Endothelial cell of umbilical vein (primary cell): ENCODE data around the gene GPR4. TPM values are rescaled to one million over a fixed set of nuclear protein-coding genes. Genes with fewer than 3 reads are reported as not detected.
A peak's percentile ranks its signal among the peaks of the same experiment; 100 is the strongest.

Experiments used
- BruUV-seq: library from RNA; stranded (reverse); fragments of 400-500 nt; replicated peaks from 2 replicates; lab custom pipeline; 2021; lab: Mats Ljungman, UMichigan
- CTCF ChIA-PET: fragments of 300-600, 350-600 bp; sonication (Branson Sonifier 250); formaldehyde crosslinking; loops from one replicate; lab custom pipeline; 2021; ENCODE audit warnings: antibody characterized with exemption, inconsistent platforms; lab: Charles Lee
- POLR2A ChIA-PET: fragments of 300-600, 350-600 bp; sonication (Branson Sonifier 250); formaldehyde crosslinking; loops from one replicate; lab custom pipeline; 2021; ENCODE audit warnings: antibody characterized with exemption, inconsistent platforms; lab: Charles Lee
- DNase-seq: peaks from one replicate; pipeline ENCODE4 v3.0.0-alpha.2; 2011; ENCODE audit warnings: low read depth, low spot score
- FAIRE-seq: peaks from 2 replicates; lab custom pipeline; 2011; peaks lifted over from hg19 to GRCh38; lab: Jason Lieb, UNC
- H2AFZ ChIP-seq: 2 replicates; pipeline ENCODE4 v1.6.0; 2012; ENCODE audit warnings: low read depth, low read length, control low read depth, inconsistent platforms
- H3K27ac ChIP-seq: 2 replicates; pipeline ENCODE4 v1.5.1; 2011; ENCODE audit warnings: low read depth, mild to moderate bottlenecking, control low read depth, low read length, moderate library complexity; ENCODE audit not compliant: insufficient read depth
- H3K27me3 ChIP-seq, 2 experiments: 2 replicates each; pipeline versions ENCODE4 v1.6.0 to v1.6.1; 2011; ENCODE audit warnings: low read length in 2 of 2, mixed read lengths in 1 of 2; ENCODE audit not compliant: control insufficient read depth in 2 of 2, insufficient read depth in 2 of 2
- H3K36me3 ChIP-seq, 2 experiments: 2 replicates in 1 of 2; 3 replicates in 1 of 2; pipeline ENCODE4 v1.5.1; 2011; ENCODE audit warnings: low read length in 2 of 2, mild to moderate bottlenecking in 1 of 2, moderate library complexity in 1 of 2; ENCODE audit not compliant: control insufficient read depth in 2 of 2, insufficient read depth in 2 of 2; ENCODE audit errors: extremely low read depth in 1 of 2
- H3K4me1 ChIP-seq: 3 replicates; pipeline ENCODE4 v1.5.1; 2011; ENCODE audit warnings: mild to moderate bottlenecking, low read length; ENCODE audit not compliant: control insufficient read depth, insufficient read depth; ENCODE audit errors: extremely low read depth
- H3K4me2 ChIP-seq: 2 replicates; pipeline ENCODE4 v1.6.1; 2011; ENCODE audit warnings: low read length, control low read depth, mixed read lengths; ENCODE audit not compliant: insufficient read depth
- H3K4me3 ChIP-seq, 3 experiments: fragments of 200-600 bp in 1 of 3; sonication (generic), shearing (Covaris generic) in 1 of 3; replicated peaks in 1 of 3; 2 replicates each; pipeline ENCODE4 v1.5.1; 2011 to 2016; ENCODE audit warnings: control low read depth in 3 of 3, low read length in 3 of 3, mild to moderate bottlenecking in 2 of 3, inconsistent platforms in 1 of 3, low read depth in 1 of 3, moderate library complexity in 1 of 3; ENCODE audit not compliant: insufficient read depth in 1 of 3
- H3K79me2 ChIP-seq: 2 replicates; pipeline ENCODE4 v1.6.0; 2012; ENCODE audit warnings: low read length, inconsistent platforms; ENCODE audit not compliant: control insufficient read depth, insufficient read depth
- H3K9ac ChIP-seq: replicated peaks from 2 replicates; pipeline ENCODE3; 2011; ENCODE audit warnings: low read length, control low read depth; ENCODE audit not compliant: insufficient read depth; ENCODE audit errors: extremely low read depth
- H3K9me1 ChIP-seq: replicated peaks from 3 replicates; pipeline ENCODE4 v1.6.0; 2011; ENCODE audit warnings: mild to moderate bottlenecking, low read length; ENCODE audit not compliant: control insufficient read depth, insufficient read depth; ENCODE audit errors: extremely low read depth
- H3K9me3 ChIP-seq: replicated peaks from 2 replicates; pipeline ENCODE4 v1.5.1; 2012; ENCODE audit warnings: low read length, inconsistent platforms; ENCODE audit not compliant: control insufficient read depth, insufficient read depth
- H4K20me1 ChIP-seq: replicated peaks from 2 replicates; pipeline ENCODE3; 2011; ENCODE audit warnings: mild to moderate bottlenecking, low read length; ENCODE audit not compliant: control insufficient read depth, insufficient read depth; ENCODE audit errors: extremely low read depth
- EZH2 ChIP-seq: IDR thresholded peaks from 2 replicates; pipeline ENCODE4 v1.6.1; 2012; ENCODE audit warnings: borderline replicate concordance, low read depth, mild to moderate bottlenecking, moderate library complexity, low read length, inconsistent platforms; ENCODE audit not compliant: severe bottlenecking
- FOS ChIP-seq: IDR thresholded peaks from 2 replicates; pipeline ENCODE4 v1.6.1; 2011; ENCODE audit warnings: mild to moderate bottlenecking, low read length, moderate library complexity, borderline replicate concordance; ENCODE audit not compliant: insufficient read depth
- GATA2 ChIP-seq: IDR thresholded peaks from 2 replicates; pipeline ENCODE4 v1.7.0; 2011; ENCODE audit warnings: low read depth, mild to moderate bottlenecking, moderate library complexity, mixed read lengths, low read length; ENCODE audit not compliant: insufficient read length, insufficient read depth
- MAX ChIP-seq: IDR thresholded peaks from 2 replicates; pipeline ENCODE4 v1.6.1; 2011; ENCODE audit not compliant: insufficient read depth, insufficient read length
- MYC ChIP-seq: IDR thresholded peaks from one replicate; pipeline ENCODE4 v1.6.1; 2011; ENCODE audit warnings: mild to moderate bottlenecking, low read depth, low read length
- POLR2A ChIP-seq: IDR thresholded peaks from 2 replicates; pipeline ENCODE4 v1.6.1; 2012; ENCODE audit warnings: low read depth, mild to moderate bottlenecking, control low read depth, low read length
- POLR2AphosphoS5 ChIP-seq: IDR thresholded peaks from 2 replicates; pipeline ENCODE4 v1.6.1; 2012; ENCODE audit warnings: low read depth, mild to moderate bottlenecking, control low read depth, low read length, moderate library complexity; ENCODE audit not compliant: insufficient read depth
- dilution Hi-C: fragments of 300-500 bp; cut with MboI; formaldehyde crosslinking; loops from one replicate; pipeline ENCODE4 v1.15.0; 2019; ENCODE audit warnings: low sequenced_read_pairs; ENCODE audit not compliant: extremely low pct_ligation_motif_present
- intact Hi-C: fragments of 100-400 bp; cut with micrococcal nuclease; formaldehyde crosslinking; loops from one replicate; pipeline ENCODE4 v1.10.0; 2022
- polyA plus RNA-seq, 4 experiments: library from polyadenylated mRNA; depleted of rRNA in 3 of 4; stranded (reverse) in 3 of 4; unstranded in 1 of 4; fragments of >200 nt; gene quantifications; 2 replicates each; pipeline versions ENCODE4 v1.2.1 to v1.2.3, GENCODE V29; 2011 to 2012; ENCODE audit warnings: missing spikeins in 1 of 4
- total RNA-seq: library from RNA; stranded (reverse); gene quantifications from 2 replicates; pipeline ENCODE4 v1.2.3, GENCODE V29; 2021

Gene GPR4
- total and polyA plus RNA-seq, 2 donors (not counting 3 experiments of a cell fraction or from before 2014, with no cell fraction given), result 17.9 to 26.7 TPM

DNA sequence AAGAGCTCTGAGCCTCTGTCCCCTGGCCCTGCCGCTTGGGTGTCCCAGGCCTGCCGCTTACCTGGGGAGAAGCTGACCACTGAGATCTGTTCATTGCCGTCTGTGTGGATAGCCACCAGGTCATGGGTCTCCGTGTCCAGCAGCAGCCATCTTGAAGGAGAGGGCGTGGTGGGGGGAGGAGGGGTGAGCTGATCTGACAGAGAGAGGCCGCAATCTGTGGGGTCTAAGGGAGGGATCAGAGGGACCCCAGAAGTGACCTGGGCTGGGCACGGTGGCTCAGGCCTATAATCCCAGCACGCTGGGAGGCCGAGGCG lies 14.6 kb upstream of the GPR4 start:
- Histone ChIP-seq H3K9ac (peak overlapping the region; percentile 40), H3K27ac (peak overlapping the region; percentile 10), H2AFZ (peak overlapping the region; percentile 18), H3K4me2 (peak overlapping the region; percentile 45), H3K9me3 (no peaks in the 10 kb centered on the region), H4K20me1 (no peaks in the 10 kb centered on the region), H3K36me3 (peaks cover 0 to 11% of the 10 kb centered on the region in 2 experiments), H3K4me3 (no peak overlapping the region), H3K79me2 (no peaks in the 10 kb centered on the region), H3K4me1 (peaks cover 17% of the 10 kb centered on the region), H3K9me1 (no peaks in the 10 kb centered on the region), H3K27me3 (no peaks in the 10 kb centered on the region)
- intact Hi-C loops (loop anchor here (1.0 kb wide), 1 partner anchor 32 kb away; the partner anchor contains the start of gene OPA3), dilution Hi-C loops (no loop called here)
- no peak for DNase-seq
- ChIA-PET POLR2A (interaction anchor here (1.6 to 1.8 kb wide), 2 partner anchors 14 to 33 kb away, joined by 4 to 6 read pairs; no protein-coding TSS in a partner anchor), CTCF (interaction anchor here (0.7 to 5.3 kb wide), 4 partner anchors 14 to 58 kb away, joined by 4 to 91 read pairs (median 10); partner anchors contain the start of gene EML2)
- FAIRE-seq, result no peak
- TF ChIP-seq MYC (no peak), MAX (no peak), GATA2 (no peak), FOS (no peak)
- no TSS peak for BruUV-seq

GRCh38 chr19:45615795-45616703 lies 14.0 kb upstream of the GPR4 start:
- Histone ChIP-seq H3K9me3 (no peaks in the 10 kb centered on the region), H4K20me1 (no peaks in the 10 kb centered on the region), H3K27me3 (no peaks in the 10 kb centered on the region), H3K36me3 (peaks cover 0 to 11% of the 10 kb centered on the region in 2 experiments), H3K9ac (peak overlapping the region; percentile 71), H3K4me3 (peak overlapping the region; percentile 37 to 61 (median 52)), H2AFZ (peak overlapping the region; percentile 83), H3K9me1 (no peaks in the 10 kb centered on the region), H3K27ac (peak overlapping the region; percentile 72), H3K79me2 (no peaks in the 10 kb centered on the region), H3K4me2 (peak overlapping the region; percentile 62), H3K4me1 (peaks cover 17% of the 10 kb centered on the region)
- BruUV-seq, result TSS peak; percentile 77
- POLR2A ChIA-PET, result interaction anchor here (0.6 to 1.8 kb wide), 6 partner anchors 14 to 123 kb away, joined by 3 to 6 read pairs (median 4); no protein-coding TSS in a partner anchor
- intact Hi-C loops (loop anchor here (1.0 kb wide), 2 partner anchors 23 to 32 kb away; partner anchors contain the start of genes EML2 and OPA3), dilution Hi-C loops (no loop called here)
- CTCF ChIA-PET, result interaction anchor here (0.6 to 5.3 kb wide), 9 partner anchors 9 to 176 kb away, joined by 3 to 91 read pairs (median 4); partner anchors contain the start of gene EML2
- FAIRE-seq (peak; percentile 99), DNase-seq (peak; percentile 99)
- no peak for TF ChIP-seq EZH2
- TF ChIP-seq POLR2AphosphoS5, result peak; percentile 57
- TF ChIP-seq POLR2A, result peak; percentile 66
- TF ChIP-seq GATA2, result no peak
- TF ChIP-seq FOS, result no peak
- peak; percentile 73 for TF ChIP-seq MAX
